K562 (cell line): ENCODE data around the gene KANK2. TPM values are rescaled to one million over a fixed set of nuclear protein-coding genes. Genes with fewer than 3 reads are reported as not detected.
A peak's percentile ranks its signal among the peaks of the same experiment; 100 is the strongest.

Source experiments
- ATAC-seq: fragments of 200-7000 bp; cut with Tn5 transposase; 3 replicates; pipeline ENCODE4 v1.9.1; 2020; ENCODE audit warnings: moderate library complexity
- BruUV-seq: library from RNA; stranded (reverse); fragments of 400-500 nt; replicated peaks from 2 replicates; lab custom pipeline; 2021; lab: Mats Ljungman, UMichigan
- CTCF ChIA-PET: fragments of 300-600 bp; formaldehyde crosslinking; extraction: SDS; loops from one replicate; lab custom pipeline; 2021; ENCODE audit warnings: low intra/inter-chr PET ratio; lab: Yijun Ruan, JAX
- POLR2A ChIA-PET: fragments of 300-600, 350-650 bp; sonication (Branson Sonifier 250); formaldehyde crosslinking; extraction: SDS; loops from one replicate; lab custom pipeline; 2021; ENCODE audit warnings: antibody characterized with exemption, inconsistent platforms; lab: Yijun Ruan, JAX
- DNase-seq, 4 experiments: peaks; one replicate each; pipeline versions ENCODE4 v3.0.0 to v3.0.0-alpha.2; 2011 to 2018; ENCODE audit warnings: low spot score in 3 of 4, mixed read lengths in 3 of 4; ENCODE audit errors: extremely low read depth in 1 of 4
- FAIRE-seq: peaks from 2 replicates; lab custom pipeline; 2011; peaks lifted over from hg19 to GRCh38; lab: Jason Lieb, UNC
- H2AFZ ChIP-seq: 2 replicates; pipeline ENCODE4 v1.6.0; 2011; ENCODE audit warnings: low read depth, low read length, control low read depth, inconsistent platforms
- H3K27ac ChIP-seq: fragments of 200-600 bp; 3 replicates; pipeline ENCODE4 v1.8.0; 2011; ENCODE audit warnings: low read depth, mild to moderate bottlenecking, control low read depth, inconsistent platforms, low read length, moderate library complexity, mixed read lengths; ENCODE audit errors: extremely low read depth
- H3K27me3 ChIP-seq, 2 experiments: fragments of 300-600 bp in 1 of 2; 2 replicates in 1 of 2; 3 replicates in 1 of 2; pipeline versions ENCODE4 v1.6.0 to v1.8.0; 2011; ENCODE audit warnings: inconsistent platforms in 2 of 2, low read length in 2 of 2, mild to moderate bottlenecking in 1 of 2, mixed read lengths in 1 of 2, moderate library complexity in 1 of 2; ENCODE audit not compliant: control insufficient read depth in 2 of 2, insufficient read depth in 2 of 2
- H3K36me3 ChIP-seq: fragments of 300-600 bp; 3 replicates; pipeline ENCODE4 v1.8.0; 2011; ENCODE audit warnings: mild to moderate bottlenecking, low read length, inconsistent platforms; ENCODE audit not compliant: control insufficient read depth, insufficient read depth
- H3K4me1 ChIP-seq, 2 experiments: fragments of 200-600 bp in 1 of 2; replicated peaks in 1 of 2; 2 replicates in 1 of 2; 3 replicates in 1 of 2; pipeline versions ENCODE4 v1.5.1 to v1.8.0; 2011; ENCODE audit warnings: inconsistent platforms in 2 of 2, low read length in 2 of 2, mild to moderate bottlenecking in 1 of 2, mixed read lengths in 1 of 2, moderate library complexity in 1 of 2; ENCODE audit not compliant: control insufficient read depth in 2 of 2, insufficient read depth in 2 of 2
- H3K4me2 ChIP-seq: 2 replicates; pipeline ENCODE4 v1.6.1; 2011; ENCODE audit warnings: low read length, control low read depth, inconsistent platforms, mixed read lengths; ENCODE audit not compliant: insufficient read depth
- H3K4me3 ChIP-seq: fragments of 200-600 bp; sonication (generic), shearing (Covaris generic); 2 replicates; pipeline ENCODE4 v1.5.1; 2016; ENCODE audit warnings: control low read depth, inconsistent platforms
- H3K79me2 ChIP-seq: fragments of 200-600 bp; 3 replicates; pipeline ENCODE4 v1.8.0; 2011; ENCODE audit warnings: low read length, inconsistent platforms; ENCODE audit not compliant: control insufficient read depth, insufficient read depth
- H3K9ac ChIP-seq, 2 experiments: 2 replicates each; pipeline versions ENCODE4 v1.6.0 to v1.6.1; 2011; ENCODE audit warnings: low read depth in 2 of 2, low read length in 2 of 2, control low read depth in 1 of 2, inconsistent platforms in 1 of 2, mild to moderate bottlenecking in 1 of 2, mixed read lengths in 1 of 2; ENCODE audit not compliant: insufficient read depth in 1 of 2
- H3K9me1 ChIP-seq: one replicate; pipeline ENCODE4 v1.6.0; 2011; ENCODE audit warnings: inconsistent platforms, mild to moderate bottlenecking, low read length, moderate library complexity; ENCODE audit not compliant: control insufficient read depth, insufficient read depth
- H3K9me3 ChIP-seq: replicated peaks from 2 replicates; pipeline ENCODE4 v1.5.1; 2011; ENCODE audit warnings: low read depth, low read length, inconsistent platforms; ENCODE audit not compliant: control insufficient read depth, insufficient read depth
- H4K20me1 ChIP-seq: replicated peaks from 2 replicates; pipeline ENCODE4 v1.6.1; 2011; ENCODE audit warnings: low read length, inconsistent platforms, mixed read lengths; ENCODE audit not compliant: control insufficient read depth, insufficient read depth
- CBX5 ChIP-seq: IDR thresholded peaks from 2 replicates; pipeline ENCODE4 v1.6.1; 2014; ENCODE audit warnings: low read depth, borderline replicate concordance
- HNRNPLL ChIP-seq: fragments of 200-400 bp; formaldehyde crosslinking; IDR thresholded peaks from 2 replicates; pipeline ENCODE4 v1.6.1; 2017; ENCODE audit warnings: low read length, low read depth, mild to moderate bottlenecking; ENCODE audit not compliant: poor library complexity, severe bottlenecking
- IFI16 ChIP-seq: fragments of 250-450 bp; sonication (Bioruptor Pico); IDR thresholded peaks from 2 replicates; pipeline ENCODE4 v2.1.2; 2022; ENCODE audit warnings: mild to moderate bottlenecking, inconsistent platforms
- IRF1 ChIP-seq: sonication (generic); formaldehyde crosslinking; IDR thresholded peaks from 2 replicates; pipeline ENCODE4 v1.8.0; 2022; ENCODE audit warnings: missing genetic modification reagents, mild to moderate bottlenecking, borderline replicate concordance
- JUND ChIP-seq, 2 experiments: IDR thresholded peaks; 2 replicates in 1 of 2; 3 replicates in 1 of 2; pipeline ENCODE4 v1.6.1; 2011; ENCODE audit warnings: borderline replicate concordance in 2 of 2, low read depth in 2 of 2, low read length in 2 of 2, improper control_type of control experiment in 1 of 2, missing biosample characterization in 1 of 2, missing genetic modification characterization in 1 of 2, missing genetic modification reagents in 1 of 2
- KAT7 ChIP-seq: sonication (generic); formaldehyde crosslinking; IDR thresholded peaks from 2 replicates; pipeline ENCODE4 v1.8.0; 2022; ENCODE audit warnings: missing genetic modification reagents, mild to moderate bottlenecking, borderline replicate concordance
- MAFK ChIP-seq: IDR thresholded peaks from 2 replicates; pipeline ENCODE4 v1.6.1; 2011; ENCODE audit warnings: low read length, improper control_type of control experiment
- NR3C1 ChIP-seq: sonication (generic); formaldehyde crosslinking; IDR thresholded peaks from 2 replicates; pipeline ENCODE4 v1.8.1; 2022; ENCODE audit warnings: missing genetic modification reagents
- PML ChIP-seq: IDR thresholded peaks from 2 replicates; pipeline ENCODE4 v1.6.1; 2012; ENCODE audit warnings: low read length, inconsistent platforms
- POLR2A ChIP-seq: fragments of 450-650 bp; conservative IDR thresholded peaks from 2 replicates; pipeline ENCODE4 v1.6.1; 2016
- POLR2AphosphoS2 ChIP-seq: IDR thresholded peaks from 2 replicates; pipeline ENCODE4 v1.6.1; 2012; ENCODE audit warnings: low read length, improper control_type of control experiment
- POLR2AphosphoS5 ChIP-seq: IDR thresholded peaks from 2 replicates; pipeline ENCODE4 v1.6.1; 2011; ENCODE audit warnings: mild to moderate bottlenecking, low read depth, low read length, moderate library complexity; ENCODE audit not compliant: control insufficient read depth, insufficient read depth
- POLR2B ChIP-seq: fragments of 450-650 bp; IDR thresholded peaks from 2 replicates; pipeline ENCODE4 v1.6.1; 2018; ENCODE audit warnings: low read depth; ENCODE audit not compliant: partially characterized antibody
- SIRT6 ChIP-seq: IDR thresholded peaks from one replicate; pipeline ENCODE4 v1.6.1; 2012; ENCODE audit warnings: low read depth, mild to moderate bottlenecking, control low read depth, inconsistent platforms, low read length, moderate library complexity
- SMAD1 ChIP-seq: fragments of 150-350 bp; IDR thresholded peaks from 2 replicates; pipeline ENCODE4 v1.6.1; 2014; ENCODE audit warnings: low read length, low read depth; ENCODE audit not compliant: partially characterized antibody
- SMARCC2 ChIP-seq: fragments of 450-650 bp; IDR thresholded peaks from 2 replicates; pipeline ENCODE4 v1.6.1; 2017; ENCODE audit warnings: antibody characterized with exemption, moderate library complexity, mild to moderate bottlenecking, low read depth
- SRSF1 ChIP-seq: fragments of 200-400 bp; formaldehyde crosslinking; IDR thresholded peaks from 2 replicates; pipeline ENCODE4 v1.6.1; 2017; ENCODE audit warnings: mild to moderate bottlenecking, low read depth, low read length, moderate library complexity
- SUPT5H ChIP-seq: fragments of 450-650 bp; IDR thresholded peaks from 2 replicates; pipeline ENCODE4 v1.6.1; 2016
- THRAP3 ChIP-seq: fragments of 450-650 bp; IDR thresholded peaks from 2 replicates; pipeline ENCODE4 v1.6.1; 2016; ENCODE audit warnings: mild to moderate bottlenecking, inconsistent platforms, borderline replicate concordance
- TOE1 ChIP-seq, 2 experiments: fragments of 450-650 bp in 1 of 2; sonication (generic) in 1 of 2; formaldehyde crosslinking in 1 of 2; IDR thresholded peaks; 2 replicates each; pipeline versions ENCODE4 v1.7.1 to v1.8.0; 2016 to 2022; ENCODE audit warnings: borderline replicate concordance in 2 of 2, mild to moderate bottlenecking in 2 of 2, antibody characterized with exemption in 1 of 2, inconsistent platforms in 1 of 2, low read depth in 1 of 2, missing genetic modification reagents in 1 of 2, moderate library complexity in 1 of 2
- ZNF212 ChIP-seq: fragments of 450-650 bp; formaldehyde crosslinking; IDR thresholded peaks from 2 replicates; pipeline ENCODE4 v1.4.0; 2020; ENCODE audit warnings: mild to moderate bottlenecking
- ZNF444 ChIP-seq: fragments of 250-450 bp; sonication (Bioruptor Pico); IDR thresholded peaks from 2 replicates; pipeline ENCODE4 v1.4.0; 2020; ENCODE audit warnings: mild to moderate bottlenecking, moderate library complexity
- ZNF740 ChIP-seq, 3 experiments: fragments of 200-800 bp in 1 of 3; sonication (Bioruptor generic) in 1 of 3; sonication (generic) in 1 of 3; formaldehyde crosslinking in 1 of 3; IDR thresholded peaks; 2 replicates each; pipeline versions ENCODE4 v1.6.1 to v1.8.0; 2016 to 2022; ENCODE audit warnings: mild to moderate bottlenecking in 2 of 3, missing compliant biosample characterization in 2 of 3, missing genetic modification characterization in 2 of 3, missing genetic modification reagents in 1 of 3
- WGBS: fragments of 100-300 bp; shearing (Covaris generic); methylation state at CpG from one replicate; pipeline ENCODE4 v1.1.6; 2016; ENCODE audit warnings: low coverage, mixed read lengths; ENCODE audit not compliant: insufficient coverage; ENCODE audit errors: missing lambda C conversion rate; 5-methylcytosine and 5-hydroxymethylcytosine counted together
- in situ Hi-C: fragments of 300-500 bp; cut with MboI; formaldehyde crosslinking; loops from 4 replicates; pipeline ENCODE4 v1.15.0; 2018; ENCODE audit warnings: inconsistent platforms, mixed read lengths
- intact Hi-C: fragments of 100-400 bp; cut with micrococcal nuclease; formaldehyde crosslinking; loops from 2 replicates; pipeline ENCODE4 v1.14.2; 2022
- polyA plus RNA-seq, 8 experiments: library from polyadenylated mRNA; depleted of rRNA in 4 of 8; stranded (reverse) in 5 of 8; unstranded in 3 of 8; fragments of >200 nt; fragmentation: Nextera tagmentation in 2 of 8; fragmentation: Illumina TruSeq in 1 of 8; extraction: Ambion mirVana in 2 of 8; extraction: Trizol in 1 of 8; gene quantifications; 2 replicates each; pipeline versions ENCODE4 v1.2.1 to v1.2.3, GENCODE V29; 2011 to 2014; ENCODE audit warnings: inconsistent platforms in 1 of 8, missing spikeins in 1 of 8
- total RNA-seq, 7 experiments: library from RNA; depleted of rRNA in 6 of 7; stranded (reverse); fragments of >200 nt in 6 of 7; fragmentation: Illumina TruSeq in 2 of 7; extraction: Trizol in 2 of 7; gene quantifications; 2 replicates each; pipeline versions ENCODE4 v1.2.1 to v1.2.3, GENCODE V29; 2011 to 2021; ENCODE audit warnings: low replicate concordance in 1 of 7

KANK2 gene
- total and polyA plus RNA-seq, 9 of the 15 experiments (the other 6 are each of a cell fraction or from before 2014, with no cell fraction given): 4.4 to 47.8 (median 21.3) TPM

GRCh38 chr19:11115042-11115441 lies 82.3 kb downstream of the KANK2 start:
- FAIRE-seq: no peak
- Histone ChIP-seq H3K4me1 (peaks cover 0 to 8% of the 10 kb centered on the region in 2 experiments; a peak in 1 of 5 replicates), H3K79me2 (peaks cover 34% of the 10 kb centered on the region), H3K4me2 (no peak overlapping the region), H3K4me3 (no peak overlapping the region), H4K20me1 (peaks cover 9% of the 10 kb centered on the region), H3K27me3 (no peaks in the 10 kb centered on the region), H3K36me3 (peaks cover 97% of the 10 kb centered on the region), H3K9me1 (peaks cover 4% of the 10 kb centered on the region), H3K27ac (no peak overlapping the region), H2AFZ (no peak overlapping the region), H3K9ac (no peak overlapping the region), H3K9me3 (no peaks in the 10 kb centered on the region)
- BruUV-seq: no TSS peak
- POLR2A ChIA-PET: interaction anchor here (0.6 to 1.9 kb wide), 5 partner anchors 9 to 384 kb away, joined by 3 to 8 read pairs (median 4); no protein-coding TSS in a partner anchor
- no peak for DNase-seq
- 95% methylated on average over 5 of the region's 5 CpGs for WGBS
- in situ Hi-C loops (no loop called here), intact Hi-C loops (no loop called here)
- ATAC-seq: no peak
- CTCF ChIA-PET: interaction anchor here (0.7 kb wide), 1 partner anchor 89 kb away, joined by 3 read pairs; no protein-coding TSS in a partner anchor
- TF ChIP-seq SMAD1 (no peak), POLR2A (peak; percentile 60), HNRNPLL (no peak), SIRT6 (peak; percentile 39), MAFK (no peak), KAT7 (no peak), CBX5 (no peak), IFI16 (no peak), NR3C1 (CRISPR knock-in tag) (no peak), JUND (IDR thresholded peaks at IDR 0.05; ENCODE audit: borderline replicate concordance, low read depth, low read length) (no peak), JUND (tag; IDR thresholded peaks at IDR 0.05; ENCODE audit: borderline replicate concordance, low read depth, low read length) (no peak), IRF1 (CRISPR knock-in tag) (no peak), ZNF444 (no peak), SUPT5H (peak; percentile 62), PML (0 out of 2 replicates have a peak, but pooled peaks have one; percentile 30), ZNF740 (CRISPR knock-in tag; IDR thresholded peaks at IDR 0.05) (no peak), ZNF740 (tag; IDR thresholded peaks at IDR 0.05) (no peak), THRAP3 (no peak), SMARCC2 (no peak), POLR2AphosphoS2 (peak; percentile 75; the same call in 1 of the 2 replicates), POLR2AphosphoS5 (peak; percentile 34), SRSF1 (no peak), TOE1 (IDR thresholded peaks at IDR 0.05; ENCODE audit: borderline replicate concordance) (no peak), TOE1 (CRISPR knock-in tag; IDR thresholded peaks at IDR 0.05; ENCODE audit: borderline replicate concordance, low read depth) (no peak), ZNF212 (CRISPR knock-in tag) (no peak), POLR2B (peak; percentile 58)
